HG03066 (cell line): ENCODE data around the gene AFAP1L1.
"Not testable (repeated sequence)": the region's sequence is repeated elsewhere in the genome, so short reads cannot be mapped to it uniquely, and the experiment has no call there.

Source experiments
- ATAC-seq: cut with Tn5 transposase; IDR thresholded peaks from one replicate; pipeline ENCODE4 v1.9.1; 2021; ENCODE audit warnings: low read depth; ENCODE audit not compliant: unreplicated experiment

AFAP1L1 gene

DNA sequence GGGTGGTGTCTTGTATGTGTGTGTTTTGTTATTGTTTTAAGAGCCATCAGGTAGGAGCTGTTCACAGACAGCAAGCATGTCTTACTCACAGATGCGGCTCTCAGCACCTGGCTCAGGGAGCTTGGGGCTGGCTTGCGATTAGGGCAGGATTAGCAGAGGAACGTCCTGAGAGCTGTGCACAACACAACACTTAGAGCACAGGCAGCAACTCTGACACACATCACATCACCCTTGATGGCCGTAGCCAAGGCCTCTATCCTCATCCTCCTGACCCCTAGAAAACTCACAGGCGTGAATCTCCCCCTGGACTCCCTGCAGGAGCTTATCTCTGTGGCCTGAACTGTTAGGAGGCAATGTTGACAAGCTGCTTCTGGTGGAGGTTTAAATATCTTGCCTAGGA lies 114.5 kb downstream of the AFAP1L1 start:
- no peak for ATAC-seq

DNA sequence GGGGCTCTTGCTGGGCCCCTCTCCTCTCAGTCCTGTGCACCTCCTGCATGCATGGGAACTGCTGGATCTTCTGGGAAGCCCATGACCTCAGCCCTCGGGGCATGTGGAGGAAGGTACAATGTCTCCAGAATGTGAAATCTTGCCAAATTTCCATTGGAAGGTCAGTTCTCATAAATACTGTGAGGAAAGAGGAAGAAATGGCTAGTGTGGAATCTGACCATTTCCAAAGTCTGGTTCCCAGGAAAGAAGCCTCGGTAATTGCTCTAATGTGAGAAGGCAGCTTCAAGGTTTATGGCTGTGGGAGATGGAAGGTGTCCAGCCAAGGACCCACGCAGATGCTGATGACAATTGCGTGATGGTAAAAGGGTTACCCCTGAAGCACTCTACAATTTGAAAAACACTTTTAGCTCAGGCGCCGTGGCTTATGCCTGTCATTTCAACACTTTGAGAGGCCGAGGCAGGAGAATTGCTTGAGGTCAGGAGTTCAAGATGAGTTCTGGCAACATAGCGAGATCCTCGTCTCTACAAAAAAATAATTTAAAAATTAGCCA lies 115.5 kb downstream of the AFAP1L1 start:
- ATAC-seq = no peak

DNA sequence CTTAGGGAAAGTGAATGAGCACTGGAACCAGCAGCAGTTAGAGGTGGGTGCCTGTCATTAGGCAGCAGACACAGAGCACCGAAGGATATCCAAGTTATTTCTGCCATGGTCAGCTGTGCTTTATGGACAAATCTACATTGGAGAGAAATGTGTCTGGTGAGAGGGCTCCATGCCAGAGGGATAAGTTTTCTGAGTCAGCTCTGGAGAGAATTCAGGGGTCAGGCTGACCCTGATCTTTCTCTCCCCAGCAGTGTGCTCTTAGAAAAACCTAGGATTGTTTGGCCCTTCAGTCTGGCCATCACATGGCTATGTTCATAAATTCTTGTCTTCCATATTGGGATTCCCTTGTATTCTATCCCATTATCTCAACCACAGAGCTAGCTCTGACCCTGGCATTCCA lies 116.3 kb downstream of the AFAP1L1 start:
- no peak for ATAC-seq

DNA sequence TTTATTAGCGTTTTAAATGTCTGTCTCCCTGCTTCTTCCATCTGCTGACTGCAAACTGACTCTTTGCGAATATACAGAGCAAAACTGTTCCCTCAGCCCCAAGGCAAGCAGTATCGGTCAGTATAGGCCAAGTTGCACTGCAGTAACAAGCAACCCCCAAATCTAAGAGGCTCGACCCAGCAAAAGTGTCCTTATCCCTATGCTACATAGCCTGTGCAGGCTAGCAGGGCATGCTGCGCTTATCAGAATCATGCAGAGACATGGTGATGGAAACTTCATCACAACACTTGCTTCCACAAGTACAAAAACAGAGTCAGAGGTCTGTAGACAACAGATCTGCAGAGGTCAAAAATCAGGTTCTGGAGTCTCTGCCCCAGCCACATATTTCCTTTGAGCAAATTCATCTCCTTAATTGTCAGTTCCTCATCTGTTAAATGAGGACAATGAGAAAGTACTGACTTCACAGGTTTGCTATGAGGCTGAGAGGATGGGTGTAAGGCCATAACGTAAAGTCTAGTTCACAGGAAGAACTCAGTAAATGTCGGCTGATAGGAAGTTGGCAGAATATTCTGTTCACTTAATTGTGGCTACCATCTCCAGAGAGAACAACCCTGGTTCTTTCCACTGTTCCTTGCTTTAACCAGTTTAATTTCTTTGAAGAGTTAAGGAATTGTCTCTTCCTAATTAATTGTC lies 117.0 kb downstream of the AFAP1L1 start:
- no peak for ATAC-seq

DNA sequence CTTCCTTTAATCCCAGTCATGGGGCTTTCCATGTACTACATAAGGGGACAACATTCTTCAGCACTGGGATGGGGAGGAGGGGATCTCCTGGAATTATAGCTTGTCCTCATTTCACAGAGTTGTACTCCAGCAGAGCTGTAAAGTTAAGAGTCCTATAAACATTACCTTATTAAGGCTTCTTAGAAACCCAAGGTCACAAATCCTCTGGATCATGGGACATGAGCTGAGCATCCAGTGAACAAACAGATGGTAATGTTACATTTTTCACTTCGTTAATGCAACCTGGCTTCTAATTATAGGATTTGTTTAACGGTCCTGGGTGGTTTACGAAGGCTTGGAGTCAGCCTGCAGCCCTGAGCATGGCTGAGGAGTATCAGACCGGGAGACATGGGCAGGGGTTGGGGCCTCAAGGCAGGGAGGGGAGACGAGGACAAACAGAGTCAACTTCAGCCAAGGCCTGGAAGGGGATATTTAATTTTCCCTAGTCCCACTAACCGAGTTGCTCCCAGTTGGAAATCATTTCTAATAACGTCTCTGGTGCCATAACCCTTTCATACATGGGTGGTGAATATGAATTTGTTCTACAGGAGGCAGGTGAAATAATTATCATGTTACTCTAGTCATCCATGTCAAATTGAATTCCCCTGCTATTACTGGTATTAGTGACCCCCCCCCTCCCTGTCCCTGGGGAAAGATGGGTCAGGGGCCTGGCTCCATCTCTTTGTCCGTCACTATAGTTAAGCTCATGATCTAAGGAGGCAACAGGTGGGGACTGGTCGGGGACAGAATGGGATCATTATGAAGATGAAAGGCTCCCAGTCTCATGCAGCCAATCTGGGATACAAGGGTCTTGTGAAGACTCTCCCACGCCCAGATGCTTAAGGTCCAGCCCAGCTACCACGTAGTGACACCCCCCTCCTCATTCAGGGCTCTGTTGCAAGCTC lies 118.2 kb downstream of the AFAP1L1 start:
- ATAC-seq = no peak

DNA sequence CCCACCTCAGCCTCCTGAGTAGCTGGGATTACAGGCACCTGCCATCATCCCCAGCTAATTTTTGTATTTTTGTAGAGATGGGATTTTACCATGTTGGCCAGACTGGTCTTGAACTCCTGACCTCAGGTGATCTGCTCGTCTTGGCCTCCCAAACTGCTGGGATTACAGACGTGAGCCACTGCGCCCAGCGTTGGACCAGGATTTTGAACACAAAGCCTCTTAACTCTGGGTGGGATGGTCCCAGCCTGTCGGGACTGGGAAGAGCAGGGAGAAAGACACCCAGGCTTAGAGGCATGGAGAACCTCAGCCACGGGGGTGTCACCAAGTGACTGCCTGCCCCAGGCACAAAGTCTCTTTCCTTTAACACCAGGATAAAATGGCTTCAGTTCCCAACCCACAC lies 119.4 kb downstream of the AFAP1L1 start:
- ATAC-seq = not testable (repeated sequence)
